GM23338 (cell line): Measurements from ENCODE around the gene METTL14. TPM values are rescaled to one million over a fixed set of nuclear protein-coding genes. Genes with fewer than 3 reads are reported as not detected.

Experiments
- ATAC-seq: fragments of 200-7000 bp; cut with Tn5 transposase; 3 replicates; pipeline ENCODE4 v1.9.1; 2020
- DNase-seq: peaks from one replicate; pipeline ENCODE4 v3.0.0-alpha.2; 2015; ENCODE audit warnings: low spot score
- H2AFZ ChIP-seq: fragments of 200-600 bp; sonication (generic); 2 replicates; pipeline ENCODE4 v1.8.0; 2016; ENCODE audit warnings: antibody characterized with exemption, mild to moderate bottlenecking, moderate library complexity
- H3F3A ChIP-seq: fragments of 200-600 bp; sonication (generic); replicated peaks from 2 replicates; pipeline ENCODE4 v1.8.0; 2017; ENCODE audit warnings: antibody characterized with exemption, mixed run types, low read depth
- H3K27ac ChIP-seq: fragments of 200-600 bp; sonication (generic); 2 replicates; pipeline ENCODE4 v1.6.1; 2016; ENCODE audit warnings: low read depth
- H3K27me3 ChIP-seq: fragments of 200-600 bp; sonication (generic); 2 replicates; pipeline ENCODE4 v1.8.0; 2016; ENCODE audit warnings: mild to moderate bottlenecking, mixed run types, moderate library complexity; ENCODE audit not compliant: insufficient read depth
- H3K36me3 ChIP-seq: fragments of 200-600 bp; sonication (generic); 2 replicates; pipeline ENCODE4 v1.8.0; 2016; ENCODE audit warnings: mild to moderate bottlenecking; ENCODE audit not compliant: insufficient read depth
- H3K4me1 ChIP-seq: fragments of 200-600 bp; sonication (generic); 2 replicates; pipeline ENCODE4 v1.8.0; 2016; ENCODE audit warnings: mild to moderate bottlenecking, moderate library complexity; ENCODE audit not compliant: insufficient read depth
- H3K4me2 ChIP-seq: fragments of 200-600 bp; sonication (generic); 2 replicates; pipeline ENCODE4 v1.7.1; 2017; ENCODE audit warnings: mixed run types
- H3K4me3 ChIP-seq: fragments of 200-600 bp; sonication (generic); 2 replicates; pipeline ENCODE4 v1.6.1; 2016; ENCODE audit warnings: mixed run types
- H3K79me2 ChIP-seq: fragments of 200-600 bp; sonication (generic); replicated peaks from 2 replicates; pipeline ENCODE4 v1.8.0; 2017; ENCODE audit warnings: mild to moderate bottlenecking; ENCODE audit not compliant: insufficient read depth
- H3K9me2 ChIP-seq: fragments of 200-600 bp; sonication (generic); 2 replicates; pipeline ENCODE4 v1.8.0; 2017; ENCODE audit not compliant: insufficient read depth
- H4K20me1 ChIP-seq: fragments of 200-600 bp; sonication (generic); replicated peaks from 2 replicates; pipeline ENCODE4 v1.8.0; 2017; ENCODE audit warnings: mild to moderate bottlenecking; ENCODE audit not compliant: insufficient read depth
- H3K27ac Mint-ChIP-seq: 2 replicates; pipeline ENCODE4 v1.8.0; 2020; ENCODE audit warnings: inconsistent platforms, mild to moderate bottlenecking, moderate library complexity, mixed read lengths
- H3K27me3 Mint-ChIP-seq: 3 replicates; pipeline ENCODE4 v1.8.0; 2022; ENCODE audit warnings: low read depth, mild to moderate bottlenecking, moderate library complexity, mixed read lengths, inconsistent platforms; ENCODE audit not compliant: insufficient read depth, poor library complexity
- H3K36me3 Mint-ChIP-seq: 3 replicates; pipeline ENCODE4 v1.8.0; 2021; ENCODE audit warnings: low read depth, mild to moderate bottlenecking, inconsistent platforms, moderate library complexity, mixed read lengths
- H3K4me1 Mint-ChIP-seq: 3 replicates; pipeline ENCODE4 v1.8.0; 2020; ENCODE audit warnings: mild to moderate bottlenecking, inconsistent platforms, mixed read lengths
- H3K4me3 Mint-ChIP-seq: 3 replicates; pipeline ENCODE4 v1.8.0; 2021; ENCODE audit warnings: moderate library complexity, mild to moderate bottlenecking, inconsistent platforms, mixed read lengths
- H3K9me3 Mint-ChIP-seq: 3 replicates; pipeline ENCODE4 v1.8.0; 2020; ENCODE audit warnings: moderate library complexity, mild to moderate bottlenecking, inconsistent platforms, mixed read lengths
- CREB1 ChIP-seq: fragments of 250-450 bp; sonication (Bioruptor Pico); IDR thresholded peaks from 2 replicates; pipeline ENCODE4 v1.5.0; 2020; ENCODE audit warnings: low read depth, mild to moderate bottlenecking, moderate library complexity
- CTCF ChIP-seq, 2 experiments: fragments of 200-600 bp in 1 of 2; sonication (generic) in 1 of 2; conservative IDR thresholded peaks; 2 replicates each; pipeline versions ENCODE4 v1.5.1 to v1.6.1; 2016 to 2017; ENCODE audit warnings: antibody characterized with exemption in 2 of 2, low read depth in 2 of 2, mild to moderate bottlenecking in 2 of 2, moderate library complexity in 1 of 2
- ETS1 ChIP-seq: IDR thresholded peaks from 2 replicates; pipeline ENCODE4 v1.6.1; 2016; ENCODE audit warnings: antibody characterized with exemption
- EZH2 ChIP-seq: fragments of 200-600 bp; sonication (generic); IDR thresholded peaks from one replicate; pipeline ENCODE4 v1.8.0; 2017; ENCODE audit warnings: antibody characterized with exemption, mild to moderate bottlenecking, low read depth; ENCODE audit not compliant: unreplicated experiment
- EZH2phosphoT487 ChIP-seq: fragments of 200-600 bp; sonication (generic); IDR thresholded peaks from one replicate; pipeline ENCODE4 v1.8.1; 2018; ENCODE audit warnings: antibody characterized with exemption; ENCODE audit not compliant: unreplicated experiment
- JUNB ChIP-seq: IDR thresholded peaks from one replicate; pipeline ENCODE4 v1.6.1; 2016; ENCODE audit warnings: antibody characterized with exemption; ENCODE audit not compliant: unreplicated experiment
- NANOG ChIP-seq: IDR thresholded peaks from 2 replicates; pipeline ENCODE4 v1.6.1; 2016; ENCODE audit warnings: antibody characterized with exemption, borderline replicate concordance
- POLR2AphosphoS5 ChIP-seq: IDR thresholded peaks from 2 replicates; pipeline ENCODE4 v1.6.1; 2016; ENCODE audit warnings: antibody characterized with exemption, low read depth
- REST ChIP-seq: IDR thresholded peaks from one replicate; pipeline ENCODE4 v1.6.1; 2018; ENCODE audit warnings: antibody characterized with exemption; ENCODE audit not compliant: unreplicated experiment
- STAT1 ChIP-seq: IDR thresholded peaks from one replicate; pipeline ENCODE4 v1.6.1; 2016; ENCODE audit warnings: antibody characterized with exemption; ENCODE audit not compliant: unreplicated experiment
- ZNF114 ChIP-seq: fragments of 250-450 bp; sonication (Bioruptor Pico); IDR thresholded peaks from 2 replicates; pipeline ENCODE4 v1.5.0; 2020; ENCODE audit warnings: mild to moderate bottlenecking, moderate library complexity
- ZNF331 ChIP-seq: fragments of 250-450 bp; sonication (Bioruptor Pico); IDR thresholded peaks from 2 replicates; pipeline ENCODE4 v1.5.0; 2020; ENCODE audit warnings: low read depth, mild to moderate bottlenecking, moderate library complexity
- ZNF462 ChIP-seq: fragments of 250-450 bp; sonication (Bioruptor Pico); IDR thresholded peaks from 2 replicates; pipeline ENCODE4 v1.5.0; 2020; ENCODE audit warnings: mild to moderate bottlenecking, moderate library complexity
- polyA plus RNA-seq: library from polyadenylated mRNA; unstranded; fragments of >200 nt; fragmentation: Nextera tagmentation; extraction: Ambion mirVana; gene quantifications from 2 replicates; pipeline ENCODE4 v1.2.1, GENCODE V29; 2016
- total RNA-seq: library from RNA; depleted of rRNA; stranded (reverse); fragments of >200 nt; shearing (Covaris generic); gene quantifications from 2 replicates; pipeline ENCODE4 v1.2.3, GENCODE V29; 2014

The METTL14 gene
- total and polyA plus RNA-seq, 2 experiments from 2014 or later, result 39.3 to 56.8 TPM

- no peak overlapping the region for H3K4me2 ChIP-seq
- peaks cover 49% of the 10 kb centered on the region for H3K36me3 Mint-ChIP-seq
- no peaks in the 10 kb centered on the region for H4K20me1 ChIP-seq
- H2AFZ ChIP-seq, result no peak overlapping the region
- no peak overlapping the region for H3K4me3 ChIP-seq
- DNase-seq (no peak), ATAC-seq (no peak)
- H3K27me3 Mint-ChIP-seq, result no peaks in the 10 kb centered on the region
- peaks cover 3% of the 10 kb centered on the region; the same call in 2 of the 3 replicates for H3K4me1 Mint-ChIP-seq
- no peaks in the 10 kb centered on the region for H3K27me3 ChIP-seq
- no peak overlapping the region for H3K27ac ChIP-seq
- no peak for TF ChIP-seq EZH2phosphoT487
- TF ChIP-seq NANOG, result no peak
- no peak for TF ChIP-seq ETS1
- no peak for TF ChIP-seq JUNB
- TF ChIP-seq CREB1 (CRISPR knock-in tag), result no peak
- TF ChIP-seq ZNF114 (CRISPR knock-in tag), result no peak
- TF ChIP-seq ZNF331 (CRISPR knock-in tag), result no peak
- TF ChIP-seq REST, result no peak
- TF ChIP-seq POLR2AphosphoS5, result no peak
- TF ChIP-seq ZNF462 (CRISPR knock-in tag), result no peak
- no peak for TF ChIP-seq EZH2
- no peak for TF ChIP-seq STAT1
- no peak for TF ChIP-seq CTCF (conservative IDR thresholded peaks at IDR 0.05; ENCODE audit: low read depth in 2 of 2)
- H3K36me3 ChIP-seq, result peaks cover 36% of the 10 kb centered on the region
- H3K27ac Mint-ChIP-seq, result peak overlapping the region; percentile 21; the same call in 1 of the 2 replicates
- H3K4me1 ChIP-seq, result 0 out of 2 replicates have a peak, but pooled peaks cover 6% of the 10 kb centered on the region
- no peaks in the 10 kb centered on the region for H3K9me2 ChIP-seq
- no peaks in the 10 kb centered on the region; the same call in 1 of the 2 replicates for H3F3A ChIP-seq
- no peaks in the 10 kb centered on the region for H3K79me2 ChIP-seq
- H3K9me3 Mint-ChIP-seq, result no peaks in the 10 kb centered on the region
- no peak overlapping the region for H3K4me3 Mint-ChIP-seq
Measured at GRCh38 chr4:118739022-118739713, 54.0 kb downstream of the METTL14 start.
